ENCODE measurements around the gene MC1R.
"Not testable (repeated sequence)": the region's sequence is repeated elsewhere in the genome, so short reads cannot be mapped to it uniquely, and the experiment has no call there.

MC1R gene

DNA sequence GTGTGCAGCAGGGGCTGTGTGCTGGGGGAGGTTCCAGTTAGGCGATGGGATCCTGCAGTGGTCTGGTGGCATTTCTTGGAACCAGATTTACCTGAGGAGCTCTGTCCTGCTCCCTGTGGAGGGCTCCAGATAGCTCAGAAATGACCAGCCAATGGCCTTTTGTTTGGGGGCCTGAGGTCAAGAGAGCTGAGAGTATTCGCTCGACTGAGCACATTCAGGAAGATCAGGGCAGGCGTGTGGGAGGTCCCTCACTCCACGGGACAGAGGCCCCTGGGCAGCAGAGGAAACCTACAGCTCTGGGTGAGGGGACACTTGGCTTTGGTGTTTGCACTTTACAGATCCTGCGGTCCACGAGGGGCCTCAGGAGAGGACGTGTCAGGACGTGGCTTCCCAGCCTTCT is 48.1 kb downstream of the MC1R start:
- H3K9ac ChIP-seq (ENCODE audit: low read depth, low read length), result no peak overlapping the region
- 0 out of 2 replicates have a peak, but pooled peaks cover 3% of the 10 kb centered on the region for H3K4me1 ChIP-seq (ENCODE audit: control insufficient read depth, insufficient read depth, low read length)
- H3K27me3 ChIP-seq (ENCODE audit: control insufficient read depth, insufficient read depth, low read length), result no peaks in the 10 kb centered on the region
- H3K36me3 ChIP-seq (ENCODE audit: control insufficient read depth, insufficient read depth, low read length), result peaks cover 15% of the 10 kb centered on the region
- no peak overlapping the region for H3K27ac ChIP-seq (ENCODE audit: low read depth, low read length)
- H3K4me3 ChIP-seq (ENCODE audit: low read depth, low read length), result no peak overlapping the region
- peaks cover 6% of the 10 kb centered on the region; the same call in 1 of the 2 replicates for H3K9me3 ChIP-seq (ENCODE audit: control insufficient read depth, insufficient read depth, low read length)

GRCh38 chr16:89967436-89967835 is 48.8 kb downstream of the MC1R start:
- peaks cover 15% of the 10 kb centered on the region for H3K36me3 ChIP-seq (ENCODE audit: control insufficient read depth, insufficient read depth, low read length)
- not testable (repeated sequence) for H3K27ac ChIP-seq (ENCODE audit: low read depth, low read length); H3K9me3 ChIP-seq (ENCODE audit: control insufficient read depth, insufficient read depth, low read length); H3K27me3 ChIP-seq (ENCODE audit: control insufficient read depth, insufficient read depth, low read length); H3K4me1 ChIP-seq (ENCODE audit: control insufficient read depth, insufficient read depth, low read length); H3K9ac ChIP-seq (ENCODE audit: low read depth, low read length); H3K4me3 ChIP-seq (ENCODE audit: low read depth, low read length)

DNA sequence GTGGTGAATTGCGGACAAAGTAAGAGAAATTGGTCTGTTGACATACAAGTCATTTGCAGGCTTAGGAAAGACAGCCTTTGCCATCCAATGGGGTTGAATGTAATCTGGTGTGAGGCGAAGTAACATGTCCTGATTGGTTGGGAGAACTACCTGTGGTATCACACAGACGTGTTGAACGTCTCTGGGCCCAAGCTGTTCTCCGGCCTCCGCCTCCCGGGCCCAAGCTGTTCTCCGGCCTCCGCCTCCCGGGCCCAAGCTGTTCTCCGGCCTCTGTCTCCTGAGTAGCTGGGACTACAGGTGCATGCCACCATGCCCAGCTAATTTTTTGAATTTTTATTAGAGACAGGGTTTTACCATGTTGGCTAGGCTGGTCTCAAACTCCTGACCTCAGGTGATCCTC is 49.4 kb downstream of the MC1R start:
- not testable (repeated sequence) for H3K27ac ChIP-seq (ENCODE audit: low read depth, low read length)
- peaks cover 14% of the 10 kb centered on the region for H3K36me3 ChIP-seq (ENCODE audit: control insufficient read depth, insufficient read depth, low read length)

GRCh38 chr16:89969741-89970410 is 51.2 kb downstream of the MC1R start:
- no peak overlapping the region for H3K9ac ChIP-seq (ENCODE audit: low read depth, low read length)
- peaks cover 10% of the 10 kb centered on the region for H3K36me3 ChIP-seq (ENCODE audit: control insufficient read depth, insufficient read depth, low read length)
- H3K4me1 ChIP-seq (ENCODE audit: control insufficient read depth, insufficient read depth, low read length), result peaks cover 7% of the 10 kb centered on the region; the same call in 1 of the 2 replicates
- no peak overlapping the region for H3K27ac ChIP-seq (ENCODE audit: low read depth, low read length)
- peaks cover 8% of the 10 kb centered on the region; the same call in 1 of the 2 replicates for H3K9me3 ChIP-seq (ENCODE audit: control insufficient read depth, insufficient read depth, low read length)
- no peak overlapping the region for H3K4me3 ChIP-seq (ENCODE audit: low read depth, low read length)
- no peaks in the 10 kb centered on the region for H3K27me3 ChIP-seq (ENCODE audit: control insufficient read depth, insufficient read depth, low read length)

More for the DNA sequence above, 49.4 kb downstream of the MC1R start:
- not testable (repeated sequence) for H3K27me3 ChIP-seq (ENCODE audit: control insufficient read depth, insufficient read depth, low read length); H3K4me1 ChIP-seq (ENCODE audit: control insufficient read depth, insufficient read depth, low read length); H3K9ac ChIP-seq (ENCODE audit: low read depth, low read length); H3K9me3 ChIP-seq (ENCODE audit: control insufficient read depth, insufficient read depth, low read length); H3K4me3 ChIP-seq (ENCODE audit: low read depth, low read length)
